GM15510 (cell line): Measurements from ENCODE around the gene HHLA2.

ENCODE experiments used
- POLR2A ChIP-seq: IDR thresholded peaks from 3 replicates; pipeline ENCODE4 v1.6.1; 2011; ENCODE audit warnings: borderline replicate concordance; ENCODE audit not compliant: insufficient read length; ENCODE audit errors: extremely low read depth

Gene HHLA2

GRCh38 chr3:108296239-108296638 is at the start of gene HHLA2:
Gene HHLA2 (plus strand): TSS chr3:108296548. CDS start chr3:108351814, 55,266 bp downstream.
- TF ChIP-seq POLR2A = no peak

- no peak for TF ChIP-seq POLR2A
These were observed 45.7 kb upstream of the HHLA2 start for GRCh38 chr3:108250626-108251025.

GRCh38 chr3:108251265-108251664 is 45.1 kb upstream of the HHLA2 start:
- no peak for TF ChIP-seq POLR2A

GRCh38 chr3:108251844-108252243 is 44.5 kb upstream of the HHLA2 start:
- TF ChIP-seq POLR2A = no peak

- TF ChIP-seq POLR2A = no peak
These were observed 41.2 kb upstream of the HHLA2 start for GRCh38 chr3:108255131-108255530.

- no peak for TF ChIP-seq POLR2A
These were observed 24.7 kb upstream of the HHLA2 start for GRCh38 chr3:108271626-108272025.

GRCh38 chr3:108280476-108280875 is 15.9 kb upstream of the HHLA2 start:
- TF ChIP-seq POLR2A = no peak

GRCh38 chr3:108281670-108282069 is 14.7 kb upstream of the HHLA2 start:
- TF ChIP-seq POLR2A = no peak

GRCh38 chr3:108283006-108283405 is 13.3 kb upstream of the HHLA2 start:
- TF ChIP-seq POLR2A = no peak

- no peak for TF ChIP-seq POLR2A
These were observed 12.4 kb upstream of the HHLA2 start for GRCh38 chr3:108283989-108284388.

GRCh38 chr3:108285176-108285575 is 11.2 kb upstream of the HHLA2 start:
- TF ChIP-seq POLR2A = no peak

- no peak for TF ChIP-seq POLR2A
These were observed 9.2 kb upstream of the HHLA2 start for GRCh38 chr3:108287146-108287545.

- no peak for TF ChIP-seq POLR2A
These were observed 7.2 kb upstream of the HHLA2 start for GRCh38 chr3:108289159-108289558.

GRCh38 chr3:108292450-108292849 is 3.9 kb upstream of the HHLA2 start:
- TF ChIP-seq POLR2A = no peak

GRCh38 chr3:108292905-108293328 is 3.4 kb upstream of the HHLA2 start:
- TF ChIP-seq POLR2A = no peak

- TF ChIP-seq POLR2A = no peak
These were observed 2.5 kb upstream of the HHLA2 start for GRCh38 chr3:108293858-108294257.

- TF ChIP-seq POLR2A = no peak
These were observed 750 bp upstream of the HHLA2 start for GRCh38 chr3:108295421-108296175.

GRCh38 chr3:108297647-108298046 is 1.3 kb downstream of the HHLA2 start:
- no peak for TF ChIP-seq POLR2A

- TF ChIP-seq POLR2A = no peak
These were observed 1.7 kb downstream of the HHLA2 start for GRCh38 chr3:108298056-108298455.
